ENCODE results near the gene CA10.

The CA10 gene

DNA sequence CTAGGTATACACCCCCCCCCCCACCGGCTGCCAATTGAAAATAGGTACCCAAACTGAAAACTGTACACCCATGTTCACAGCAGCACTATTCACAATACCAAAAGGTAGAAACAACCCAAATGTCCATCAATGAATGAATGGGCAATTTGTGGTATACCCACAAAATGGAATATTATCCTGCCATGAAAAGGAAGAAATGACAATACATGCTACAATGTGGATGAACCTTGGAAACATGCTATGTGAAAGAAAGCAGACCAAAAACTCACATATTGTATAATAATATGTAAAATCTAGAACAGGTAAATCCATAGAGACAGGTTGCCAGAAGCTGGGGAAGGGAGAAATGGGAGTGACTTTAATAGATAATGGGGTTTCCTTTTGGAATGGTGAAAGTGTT lies 480.6 kb downstream of the CA10 start:
- no peak for DNase-seq
- Histone ChIP-seq H3K27me3 (ENCODE audit: insufficient read depth, low read depth, severe bottlenecking) (no peaks in the 10 kb centered on the region), H3K9me3 (ENCODE audit: severe bottlenecking) (no peaks in the 10 kb centered on the region), H3K36me3 (no peaks in the 10 kb centered on the region), H3K27ac (no peak overlapping the region), H3K4me3 (ENCODE audit: low read depth, low read length) (no peak overlapping the region)
- TF ChIP-seq, protein P1, sequence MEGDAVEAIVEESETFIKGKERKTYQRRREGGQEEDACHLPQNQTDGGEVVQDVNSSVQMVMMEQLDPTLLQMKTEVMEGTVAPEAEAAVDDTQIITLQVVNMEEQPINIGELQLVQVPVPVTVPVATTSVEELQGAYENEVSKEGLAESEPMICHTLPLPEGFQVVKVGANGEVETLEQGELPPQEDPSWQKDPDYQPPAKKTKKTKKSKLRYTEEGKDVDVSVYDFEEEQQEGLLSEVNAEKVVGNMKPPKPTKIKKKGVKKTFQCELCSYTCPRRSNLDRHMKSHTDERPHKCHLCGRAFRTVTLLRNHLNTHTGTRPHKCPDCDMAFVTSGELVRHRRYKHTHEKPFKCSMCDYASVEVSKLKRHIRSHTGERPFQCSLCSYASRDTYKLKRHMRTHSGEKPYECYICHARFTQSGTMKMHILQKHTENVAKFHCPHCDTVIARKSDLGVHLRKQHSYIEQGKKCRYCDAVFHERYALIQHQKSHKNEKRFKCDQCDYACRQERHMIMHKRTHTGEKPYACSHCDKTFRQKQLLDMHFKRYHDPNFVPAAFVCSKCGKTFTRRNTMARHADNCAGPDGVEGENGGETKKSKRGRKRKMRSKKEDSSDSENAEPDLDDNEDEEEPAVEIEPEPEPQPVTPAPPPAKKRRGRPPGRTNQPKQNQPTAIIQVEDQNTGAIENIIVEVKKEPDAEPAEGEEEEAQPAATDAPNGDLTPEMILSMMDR (IDR thresholded peaks at IDR 0.05; ENCODE audit: low read depth, low read length), result no peak

DNA sequence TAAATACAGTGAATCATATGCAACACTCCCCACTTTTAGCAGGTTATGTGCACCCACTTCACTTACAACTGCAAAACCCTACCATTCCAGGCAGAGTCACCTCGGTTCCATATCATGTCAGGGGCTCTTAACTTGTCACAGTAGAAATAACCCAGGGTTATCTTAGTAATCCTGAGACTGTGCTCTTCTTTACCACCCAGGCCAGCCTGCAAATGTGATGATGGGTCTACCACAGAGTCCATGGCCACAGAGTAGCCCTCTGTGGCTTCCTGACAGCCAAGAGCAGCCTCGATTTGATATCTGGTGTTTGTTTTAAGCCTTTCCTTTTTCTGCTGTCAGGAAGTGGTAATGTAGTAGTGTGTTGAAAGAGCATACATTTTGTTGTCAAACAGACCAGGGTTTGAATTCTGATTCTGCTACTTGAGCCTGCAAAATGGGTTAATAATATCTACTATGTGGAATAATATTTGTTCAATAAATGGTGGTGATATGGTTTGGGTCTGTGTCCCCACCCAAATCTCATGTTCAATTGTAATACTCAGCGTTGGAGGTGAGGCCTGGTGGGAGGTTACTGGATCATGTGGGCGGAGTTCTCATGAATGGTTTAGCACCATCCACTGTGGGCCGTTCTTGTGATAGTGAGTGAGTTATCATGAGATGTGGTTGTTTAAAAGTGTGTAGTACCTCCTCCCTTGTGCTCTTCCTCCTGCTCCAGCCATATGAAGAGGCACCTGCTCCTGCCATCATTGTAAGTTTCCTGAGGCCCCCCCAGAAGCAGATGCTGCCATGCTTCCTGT lies 481.6 kb downstream of the CA10 start:
- TF ChIP-seq, protein P1 (IDR thresholded peaks at IDR 0.05; ENCODE audit: low read depth, low read length), result no peak
- Histone ChIP-seq H3K36me3 (no peaks in the 10 kb centered on the region), H3K27ac (no peak overlapping the region), H3K9me3 (ENCODE audit: severe bottlenecking) (no peaks in the 10 kb centered on the region), H3K27me3 (ENCODE audit: insufficient read depth, low read depth, severe bottlenecking) (no peaks in the 10 kb centered on the region), H3K4me3 (ENCODE audit: low read depth, low read length) (no peak overlapping the region)
- DNase-seq, result no peak

DNA sequence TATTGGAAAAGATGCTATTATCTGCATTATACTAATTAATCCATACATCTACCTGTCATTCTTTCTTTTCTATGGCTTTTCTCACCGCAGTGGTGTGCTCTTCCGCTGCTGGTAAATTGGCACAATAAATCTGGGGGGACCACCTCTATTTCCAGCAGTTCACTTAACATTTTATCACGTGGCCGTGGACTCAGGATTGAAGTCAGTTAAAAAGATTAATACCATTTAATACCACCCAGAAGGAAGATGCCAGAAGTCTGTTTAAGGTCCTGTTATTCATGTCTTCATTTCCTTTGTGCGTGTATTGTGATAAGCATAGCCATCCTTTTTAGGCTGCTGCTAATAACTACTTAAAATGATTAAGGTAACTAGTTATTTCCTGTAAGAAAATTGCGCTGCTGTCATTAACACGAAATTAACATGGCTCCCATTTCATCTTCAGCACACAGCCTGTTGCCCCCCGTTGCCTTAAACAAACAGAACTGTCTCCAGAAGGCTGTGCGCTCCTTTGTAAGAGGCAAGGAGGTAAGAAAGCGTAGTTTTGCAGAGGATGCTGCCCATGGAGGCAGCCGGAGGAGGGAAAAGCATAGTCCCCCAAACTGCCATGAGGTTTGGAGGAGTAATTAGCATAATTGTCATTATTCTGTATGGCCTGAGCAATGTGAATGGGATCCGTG lies 483.8 kb downstream of the CA10 start:
- TF ChIP-seq, protein P1 (IDR thresholded peaks at IDR 0.05; ENCODE audit: low read depth, low read length), result no peak
- no peak for DNase-seq
- H3K27ac ChIP-seq, result no peak overlapping the region

DNA sequence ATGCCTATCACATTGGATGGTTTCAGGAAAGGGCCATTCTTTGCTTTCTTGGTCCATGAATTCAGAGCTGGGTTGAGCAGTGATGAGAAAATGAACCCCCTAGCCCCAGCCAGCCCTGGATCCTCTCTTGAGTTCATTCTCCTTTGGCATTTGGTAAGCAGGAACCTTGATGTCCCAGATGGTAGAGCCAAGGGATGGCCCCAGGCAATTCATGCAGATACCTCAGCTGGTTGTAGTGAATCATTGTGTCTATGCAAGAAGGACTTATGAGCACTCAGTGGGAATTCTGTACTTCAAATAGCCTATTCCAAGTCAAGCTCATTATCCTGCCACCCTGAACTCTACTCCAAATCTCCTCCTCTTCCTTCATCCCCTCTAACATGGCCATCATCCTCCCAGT lies 485.4 kb downstream of the CA10 start:
- Histone ChIP-seq H3K36me3 (no peaks in the 10 kb centered on the region), H3K27me3 (ENCODE audit: insufficient read depth, low read depth, severe bottlenecking) (no peaks in the 10 kb centered on the region), H3K27ac (no peak overlapping the region), H3K9me3 (ENCODE audit: severe bottlenecking) (peaks cover 7% of the 10 kb centered on the region), H3K4me3 (ENCODE audit: low read depth, low read length) (no peak overlapping the region)
- DNase-seq, result no peak
- TF ChIP-seq, protein P1 (IDR thresholded peaks at IDR 0.05; ENCODE audit: low read depth, low read length), result no peak

More for the DNA sequence above, 483.8 kb downstream of the CA10 start:
- no peaks in the 10 kb centered on the region for H3K36me3 ChIP-seq
- H3K4me3 ChIP-seq (ENCODE audit: low read depth, low read length), result no peak overlapping the region
- no peaks in the 10 kb centered on the region for H3K9me3 ChIP-seq (ENCODE audit: severe bottlenecking)
- H3K27me3 ChIP-seq (ENCODE audit: insufficient read depth, low read depth, severe bottlenecking), result no peaks in the 10 kb centered on the region

DNA sequence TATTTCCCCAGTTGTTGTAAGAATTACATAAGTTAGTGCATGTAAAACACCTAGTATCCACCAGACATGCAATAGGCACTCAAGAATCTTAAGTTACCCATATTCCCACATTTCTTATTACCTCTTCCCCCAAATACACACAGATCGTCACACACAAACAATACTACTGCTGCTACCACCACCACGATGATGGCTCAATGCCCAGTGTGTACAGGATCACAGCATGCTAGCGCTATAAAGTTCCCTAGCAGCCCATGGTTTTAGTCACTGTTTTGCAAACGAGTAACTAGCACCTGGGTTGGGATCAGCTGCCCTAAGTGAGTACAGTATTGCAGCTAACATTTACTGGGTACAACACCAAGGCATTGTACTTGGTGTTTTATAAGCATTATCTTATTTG lies 486.4 kb downstream of the CA10 start:
- DNase-seq, result no peak
- H3K27me3 ChIP-seq (ENCODE audit: insufficient read depth, low read depth, severe bottlenecking), result no peaks in the 10 kb centered on the region
- TF ChIP-seq, protein P1 (IDR thresholded peaks at IDR 0.05; ENCODE audit: low read depth, low read length), result no peak
- H3K36me3 ChIP-seq, result no peaks in the 10 kb centered on the region
- no peak overlapping the region for H3K27ac ChIP-seq
- no peak overlapping the region for H3K4me3 ChIP-seq (ENCODE audit: low read depth, low read length)
- H3K9me3 ChIP-seq (ENCODE audit: severe bottlenecking), result peaks cover 7% of the 10 kb centered on the region

Measured in WERI-Rb-1 (cell line).